GM19455 (cell line): Measurements from ENCODE around the gene AK9.
"Not testable (repeated sequence)": the region's sequence is repeated elsewhere in the genome, so short reads cannot be mapped to it uniquely, and the experiment has no call there.

Source experiments
- ATAC-seq: cut with Tn5 transposase; IDR thresholded peaks from one replicate; pipeline ENCODE4 v1.9.1; 2021; ENCODE audit not compliant: unreplicated experiment

AK9 gene

DNA sequence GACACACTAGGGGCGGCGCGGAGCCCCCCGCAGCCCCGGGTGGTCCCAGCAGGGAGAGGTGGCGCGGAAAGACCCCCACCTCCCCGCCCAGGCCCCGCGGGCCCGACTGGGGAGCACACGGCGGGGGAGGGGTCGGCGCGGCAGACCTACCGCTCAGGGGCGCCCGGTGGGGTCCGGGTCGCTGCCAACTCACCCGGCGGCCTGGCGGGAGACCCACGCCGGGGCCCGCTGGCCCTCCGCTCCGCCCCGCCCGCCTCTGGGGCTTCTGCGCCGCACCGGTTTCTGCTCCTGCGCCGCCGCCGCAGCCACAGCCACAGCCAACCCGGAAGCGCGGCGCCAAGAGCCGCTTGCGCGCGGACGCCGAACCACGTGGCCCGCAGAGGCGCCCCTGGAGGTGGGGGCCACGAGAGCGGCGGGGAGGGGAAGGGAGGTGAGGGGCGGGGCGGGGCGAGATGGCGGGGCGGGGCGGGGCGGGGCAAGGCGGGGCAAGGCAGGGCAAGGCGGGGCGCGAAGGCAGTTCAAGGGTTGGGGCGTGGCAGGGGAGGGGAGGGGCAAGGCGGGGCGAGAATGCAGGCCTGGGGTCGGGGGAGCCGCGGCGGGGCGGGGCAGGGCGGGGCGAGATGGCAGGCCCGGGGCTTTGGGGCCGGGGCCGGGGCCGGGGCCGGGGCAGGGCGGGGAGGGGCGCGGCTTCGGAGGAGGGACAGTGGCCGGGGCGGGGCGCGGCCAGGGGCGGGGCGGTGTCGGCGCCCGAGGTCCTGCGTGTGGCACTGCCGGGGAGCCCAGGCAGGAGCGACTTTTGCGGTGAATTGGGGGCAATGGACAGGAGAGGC, 207.9 kb downstream of the AK9 start, which contains the start of gene ZBTB24:
TSS of gene ZBTB24 (minus strand) at position 315 of the 830 bp plus-strand sequence. CDS start 1,193 bp downstream, outside the sequence.
- peak; percentile 85 for ATAC-seq

DNA sequence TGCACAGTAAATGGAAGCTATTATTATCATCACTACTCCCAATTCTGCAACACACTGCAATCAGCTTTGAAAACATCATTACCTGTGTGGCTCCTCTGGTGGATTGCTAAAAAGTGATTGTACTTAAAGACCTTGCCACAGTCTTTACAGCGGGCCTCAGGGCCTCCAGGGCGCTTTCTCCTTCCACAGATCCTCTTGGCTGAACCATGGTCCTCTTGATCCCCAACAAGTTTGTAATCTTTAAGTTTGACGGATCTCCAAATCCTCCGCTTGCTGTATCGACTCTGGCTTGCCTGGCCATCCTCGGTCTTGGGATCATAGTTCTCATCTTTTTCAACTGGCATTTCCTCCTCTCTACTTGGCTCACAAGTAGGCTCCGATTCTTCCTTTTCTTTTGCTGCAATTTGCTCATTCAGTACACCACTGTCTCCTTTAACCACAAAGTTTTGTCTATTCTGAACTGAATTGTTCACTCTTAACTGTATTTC, 210.0 kb downstream of the AK9 start:
- no peak for ATAC-seq

DNA sequence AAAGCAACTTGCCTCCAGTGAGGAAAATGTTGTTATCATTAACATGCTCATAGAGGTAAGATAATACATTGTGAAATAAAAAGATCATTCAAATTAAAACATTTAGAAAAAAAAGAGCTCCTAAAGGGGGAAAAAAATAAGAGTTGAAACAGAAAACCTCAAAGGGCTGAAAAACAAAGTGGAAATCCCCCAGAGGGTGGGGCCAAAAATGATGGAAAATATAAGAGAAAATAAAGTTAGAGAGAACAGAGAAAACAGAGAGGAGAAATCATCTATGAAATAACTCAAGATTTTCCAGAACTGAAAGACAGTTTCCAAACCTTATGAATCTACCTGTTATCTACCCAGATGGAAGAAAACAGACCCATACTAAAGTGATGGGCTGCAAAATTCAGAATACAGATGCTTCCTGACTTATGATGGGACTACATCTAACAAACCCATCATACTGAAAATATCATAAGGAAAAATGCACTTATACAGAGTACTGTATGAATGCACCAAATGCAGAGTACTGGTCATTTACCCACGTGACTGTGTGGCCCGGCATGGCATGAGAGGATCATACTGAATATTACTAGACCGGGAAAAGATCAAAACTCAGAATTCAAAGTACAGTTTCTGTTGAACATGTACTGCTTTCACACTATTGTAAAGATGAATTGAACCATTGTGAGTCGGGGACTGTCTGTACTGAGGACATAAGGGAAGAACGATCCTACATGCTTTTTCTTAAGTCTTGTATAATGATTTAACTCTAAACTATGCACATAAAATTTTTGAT, 212.0 kb downstream of the AK9 start:
- no peak for ATAC-seq

DNA sequence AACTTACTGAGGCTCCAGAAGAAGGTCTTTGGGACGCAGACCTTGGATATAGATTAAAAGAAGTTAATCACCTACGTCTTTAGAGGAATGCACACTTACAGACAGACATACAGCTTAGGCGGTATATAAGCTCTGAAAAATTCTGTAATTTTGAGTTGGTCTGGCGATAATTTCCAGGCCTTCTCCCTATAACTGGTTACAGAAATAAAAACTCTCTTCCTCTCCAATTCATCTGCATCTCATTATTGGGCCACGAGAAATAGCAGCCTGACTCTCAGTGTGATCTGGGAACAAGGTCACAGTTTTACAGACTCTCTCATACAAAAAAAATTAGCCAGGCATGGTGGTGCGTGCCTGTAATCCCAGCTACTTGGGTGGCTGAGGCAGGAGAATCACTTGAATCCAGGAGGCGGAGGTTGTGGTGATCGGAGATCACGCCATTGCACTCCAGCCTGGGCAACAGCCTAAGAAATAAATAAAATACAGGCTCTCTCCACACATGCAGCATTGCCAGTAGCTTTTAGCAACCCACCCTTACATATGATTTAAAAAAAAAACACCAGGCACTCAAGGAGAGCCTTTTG, 212.7 kb downstream of the AK9 start:
- ATAC-seq = no peak

DNA sequence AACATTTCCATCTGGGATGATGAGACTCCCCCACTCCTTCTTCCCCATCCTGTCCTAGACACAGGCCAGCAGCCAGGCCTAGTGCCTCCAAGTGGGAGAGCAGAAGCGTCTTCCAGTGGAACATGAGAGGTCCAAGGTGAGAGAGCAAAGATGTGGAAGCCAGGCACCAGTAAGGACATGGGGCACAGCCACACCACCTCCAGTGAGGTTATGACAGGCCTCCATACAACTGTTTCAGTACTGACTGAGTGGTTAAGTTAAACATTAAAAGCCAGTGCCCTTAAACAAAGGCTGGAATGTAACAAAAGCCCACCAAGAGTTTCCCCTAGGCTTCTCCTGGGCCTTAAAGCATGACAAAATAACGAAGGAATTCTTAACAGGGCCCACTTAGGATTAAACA, 213.3 kb downstream of the AK9 start:
- no peak for ATAC-seq

DNA sequence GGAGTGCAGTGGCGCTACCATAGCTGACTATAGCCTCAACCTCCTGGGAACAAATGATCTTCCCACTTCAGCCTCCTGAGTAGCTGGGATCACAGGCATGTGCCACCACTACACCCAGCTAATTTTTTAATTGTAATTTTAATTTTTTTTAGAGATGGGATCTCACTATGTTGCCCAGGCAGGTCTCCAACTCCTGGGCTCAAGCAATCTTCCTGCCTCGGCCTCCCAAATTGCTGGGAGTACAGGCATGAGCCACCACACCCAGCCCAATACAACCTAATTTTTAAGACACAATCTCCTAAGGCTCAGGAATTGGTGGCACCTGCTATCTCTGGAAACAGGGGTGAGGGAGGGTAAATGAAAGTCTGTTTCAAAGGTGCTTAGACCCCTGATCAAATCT, 213.8 kb downstream of the AK9 start:
- no peak for ATAC-seq

DNA sequence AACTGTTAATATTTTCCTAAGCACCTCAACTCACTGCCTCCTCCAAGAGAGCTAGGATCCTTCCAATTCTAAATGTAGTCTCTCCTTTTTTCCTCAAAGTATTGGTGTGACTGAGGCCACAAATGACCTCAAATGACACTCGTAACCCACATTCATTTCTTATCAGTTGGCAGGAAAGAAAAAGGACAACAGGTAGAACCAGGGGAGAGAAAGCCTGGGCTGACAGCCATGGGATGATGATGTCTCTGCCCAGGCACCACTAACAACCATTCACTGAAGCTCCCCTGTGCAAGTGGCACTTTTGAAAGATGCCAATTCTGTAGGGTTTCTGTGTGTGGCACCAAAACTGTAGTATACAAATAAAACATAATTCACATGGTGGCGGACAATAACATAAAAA, 215.4 kb downstream of the AK9 start:
- ATAC-seq = no peak

DNA sequence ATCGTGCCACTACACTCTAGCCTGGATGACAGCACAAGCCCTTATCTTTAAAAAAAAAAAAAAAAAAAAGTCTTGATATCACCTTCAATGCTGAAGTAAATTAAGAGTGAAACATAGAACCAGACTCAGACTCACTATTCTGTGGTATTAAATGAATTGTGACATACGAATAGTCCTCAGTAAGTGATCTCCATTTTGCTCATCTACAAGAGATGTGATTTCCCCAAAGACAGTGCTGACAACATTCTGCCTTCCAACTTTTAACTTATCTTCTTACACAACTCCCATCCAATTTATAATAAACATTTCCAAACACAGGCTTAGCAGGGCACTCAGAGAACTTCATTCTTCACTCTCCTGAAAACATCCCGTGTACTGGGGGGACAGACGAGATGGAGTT, 216.0 kb downstream of the AK9 start:
- ATAC-seq = no peak

DNA sequence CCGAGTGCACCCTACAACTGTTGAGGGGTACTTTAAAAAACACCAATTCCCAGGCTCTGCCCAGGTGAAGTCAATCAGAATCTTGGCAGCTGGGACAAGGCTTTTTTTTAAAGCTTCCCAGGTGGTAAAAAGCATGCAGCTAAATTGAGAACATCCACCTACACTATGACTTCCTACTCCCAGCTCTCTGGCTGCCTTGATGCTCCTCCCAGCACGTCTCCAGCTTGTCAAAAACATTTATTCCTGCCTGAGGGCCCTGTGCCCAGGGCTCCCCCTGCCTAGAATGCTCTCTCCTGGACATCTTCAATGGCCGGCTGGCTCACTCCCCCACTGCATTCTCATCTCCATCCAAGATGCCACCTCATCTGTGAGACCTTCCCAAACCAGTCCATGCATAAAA, 217.9 kb downstream of the AK9 start:
- ATAC-seq = no peak

DNA sequence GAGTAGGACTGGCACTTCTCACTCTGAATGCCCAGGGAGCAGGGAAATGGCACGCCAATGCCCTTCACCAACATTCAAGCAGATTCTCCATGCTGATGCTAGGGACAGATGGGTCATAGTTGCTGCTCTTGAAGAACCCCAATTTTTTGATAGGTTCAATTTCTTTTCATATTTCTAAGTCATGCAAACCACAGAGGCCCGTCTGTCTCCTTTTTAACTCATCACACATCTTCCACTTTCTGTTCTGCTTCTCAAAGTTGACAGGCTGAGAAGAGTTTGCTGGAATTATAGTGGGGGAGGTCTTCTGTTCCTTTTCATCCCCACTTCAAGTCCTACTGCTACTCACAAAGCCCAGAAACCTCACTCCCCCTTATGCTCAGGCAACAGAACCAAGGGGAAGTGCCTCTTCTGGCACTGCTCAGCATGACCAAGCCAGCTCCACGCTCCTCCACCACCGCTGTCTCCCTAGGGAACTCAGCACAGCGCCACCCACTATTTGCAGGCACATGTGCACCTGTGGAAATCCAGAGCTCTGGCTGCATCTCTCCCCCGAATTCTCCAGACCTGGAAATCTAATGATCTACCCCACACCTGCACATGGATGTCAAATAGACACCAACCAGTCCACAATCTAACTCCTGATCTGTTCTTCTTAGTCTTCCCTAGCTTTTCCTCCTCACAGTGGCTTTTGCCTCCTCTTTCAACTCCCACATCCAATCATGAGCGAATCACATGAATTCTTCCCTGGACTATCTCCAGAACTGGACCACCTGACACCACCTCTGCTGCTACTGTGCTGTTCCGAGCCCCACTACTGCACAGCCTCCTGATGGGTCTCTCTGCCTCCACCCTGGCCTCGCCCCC, 218.6 kb downstream of the AK9 start:
- peak; percentile 52 for ATAC-seq

DNA sequence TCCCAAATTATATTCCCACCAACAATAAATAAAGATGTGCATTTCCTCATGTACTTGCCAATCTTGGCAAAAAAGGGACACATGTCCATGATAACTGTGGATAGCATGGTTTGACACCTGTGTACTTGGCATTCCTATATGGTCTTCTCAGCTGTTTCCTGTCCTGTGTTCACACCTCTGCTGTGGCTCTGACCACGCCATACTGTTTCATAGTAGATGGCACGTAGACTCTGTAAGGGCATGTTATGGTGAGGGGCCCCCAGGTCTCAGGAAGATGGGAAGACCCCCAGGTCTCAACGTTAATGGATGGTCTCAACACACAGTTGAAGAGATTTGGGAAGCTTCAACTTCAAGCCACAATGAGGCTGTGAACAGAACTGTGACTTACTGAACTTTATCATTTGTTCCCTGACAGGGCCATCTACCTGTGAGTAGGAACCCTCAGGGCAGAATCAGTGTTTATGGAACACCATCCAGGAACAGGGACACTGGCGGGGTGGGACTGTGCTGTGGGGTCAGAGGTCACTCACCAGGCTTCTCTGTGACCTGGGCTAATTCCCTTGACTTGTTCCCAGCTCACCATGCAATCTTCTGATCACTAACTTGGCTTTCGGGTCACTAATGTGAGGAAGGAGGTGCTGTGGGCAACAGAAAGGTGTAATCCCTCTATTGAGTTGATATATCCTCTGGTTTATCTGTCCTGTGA, 219.7 kb downstream of the AK9 start:
- ATAC-seq = no peak

DNA sequence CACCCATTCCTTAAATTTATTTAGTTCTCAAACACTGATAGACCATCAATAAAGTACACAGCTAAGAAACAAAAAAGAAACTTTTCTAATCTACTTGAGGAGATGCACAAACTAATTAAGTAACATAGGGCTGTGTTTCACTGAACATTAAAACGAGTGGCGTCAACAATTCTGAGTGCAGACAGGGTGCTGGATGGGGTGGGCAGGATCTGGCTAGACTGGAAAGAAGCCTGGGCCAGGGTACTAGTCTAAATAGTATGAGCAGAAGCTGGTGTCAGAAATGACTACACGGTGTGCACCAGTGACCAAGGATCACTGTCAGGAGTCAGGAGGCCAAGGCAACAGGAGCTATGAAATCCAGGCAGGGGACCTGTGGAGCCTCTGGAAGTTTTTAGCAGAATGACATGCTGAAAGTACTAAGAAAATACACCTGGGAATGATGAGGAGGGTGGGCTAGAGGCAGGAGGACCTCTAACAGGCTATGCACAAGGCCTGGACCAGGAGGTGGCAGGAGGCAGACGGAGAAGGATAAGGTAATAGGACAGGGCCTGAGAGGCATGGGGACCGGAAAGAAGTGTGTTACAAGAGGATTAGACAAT, 221.3 kb downstream of the AK9 start:
- ATAC-seq = no peak

DNA sequence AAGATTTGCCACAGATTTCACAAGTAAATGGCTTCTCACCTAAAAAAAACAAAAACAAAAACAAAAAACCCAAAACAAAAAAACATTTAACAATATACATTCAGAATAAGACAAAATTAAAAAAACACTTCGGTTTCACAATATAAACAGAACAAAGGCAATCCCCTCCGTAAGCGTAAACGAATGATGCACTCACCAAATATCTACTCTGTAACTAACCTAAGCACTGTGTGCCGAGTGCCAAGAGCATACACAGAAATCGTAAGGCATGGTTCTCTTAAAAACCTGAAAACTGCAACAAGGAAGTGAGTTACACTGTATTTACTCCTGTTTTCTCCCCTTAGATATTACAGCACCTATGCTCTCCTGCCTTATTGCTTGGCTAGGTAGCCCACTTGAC, 223.3 kb downstream of the AK9 start:
- ATAC-seq = no peak

DNA sequence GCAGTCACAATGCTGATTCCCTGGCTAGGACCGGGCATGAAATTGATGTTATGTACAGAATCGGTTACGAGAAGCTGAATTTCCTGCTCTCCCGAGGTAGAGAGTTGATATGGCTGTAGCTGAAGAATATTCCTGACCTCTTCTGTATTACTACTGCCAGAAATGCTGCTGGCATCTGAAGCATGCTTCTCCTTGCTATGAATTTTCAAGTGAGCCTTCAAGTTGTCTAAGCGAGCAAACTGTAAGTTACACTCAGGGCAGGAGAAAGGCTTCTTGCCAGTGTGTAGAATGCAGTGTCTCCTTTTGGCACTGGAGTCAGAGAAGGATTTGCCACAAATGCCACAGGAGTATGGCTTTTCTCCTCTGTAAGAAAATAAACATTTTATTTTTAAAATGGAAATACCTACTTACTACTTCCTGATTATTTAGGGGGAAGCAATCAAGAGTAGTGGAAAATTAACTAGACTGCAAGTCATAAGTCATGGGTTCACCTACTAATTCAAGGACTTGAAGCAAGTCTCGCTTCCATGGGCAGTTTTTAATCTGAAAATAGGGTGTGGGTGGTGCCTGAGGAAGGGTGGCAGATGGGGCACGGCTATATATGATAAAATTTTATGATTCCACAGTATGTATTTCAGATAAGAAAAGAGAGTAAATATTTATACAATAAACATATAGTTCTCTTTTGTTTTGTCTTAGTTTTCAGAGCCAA, 224.6 kb downstream of the AK9 start:
- ATAC-seq = no peak

DNA sequence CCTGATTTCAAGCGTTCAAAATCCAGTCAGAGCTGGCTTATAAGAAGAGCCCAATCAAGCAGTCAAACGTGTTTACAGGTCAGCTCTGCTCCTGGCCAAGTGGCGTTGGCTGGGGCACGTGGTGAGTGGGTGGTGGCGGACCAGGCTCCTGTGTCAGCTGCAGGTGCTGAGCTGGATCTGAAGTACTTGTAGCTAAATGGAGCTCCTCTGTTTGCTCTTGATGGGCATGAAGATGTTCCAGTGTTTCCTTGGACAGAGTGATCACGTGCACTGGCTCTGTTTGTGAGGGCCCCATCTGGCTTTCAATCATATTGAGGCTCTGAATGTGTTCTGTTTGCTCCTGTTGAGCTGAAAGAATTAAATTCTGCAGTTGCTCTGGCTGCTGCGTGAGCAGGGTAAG, 225.2 kb downstream of the AK9 start:
- no peak for ATAC-seq

DNA sequence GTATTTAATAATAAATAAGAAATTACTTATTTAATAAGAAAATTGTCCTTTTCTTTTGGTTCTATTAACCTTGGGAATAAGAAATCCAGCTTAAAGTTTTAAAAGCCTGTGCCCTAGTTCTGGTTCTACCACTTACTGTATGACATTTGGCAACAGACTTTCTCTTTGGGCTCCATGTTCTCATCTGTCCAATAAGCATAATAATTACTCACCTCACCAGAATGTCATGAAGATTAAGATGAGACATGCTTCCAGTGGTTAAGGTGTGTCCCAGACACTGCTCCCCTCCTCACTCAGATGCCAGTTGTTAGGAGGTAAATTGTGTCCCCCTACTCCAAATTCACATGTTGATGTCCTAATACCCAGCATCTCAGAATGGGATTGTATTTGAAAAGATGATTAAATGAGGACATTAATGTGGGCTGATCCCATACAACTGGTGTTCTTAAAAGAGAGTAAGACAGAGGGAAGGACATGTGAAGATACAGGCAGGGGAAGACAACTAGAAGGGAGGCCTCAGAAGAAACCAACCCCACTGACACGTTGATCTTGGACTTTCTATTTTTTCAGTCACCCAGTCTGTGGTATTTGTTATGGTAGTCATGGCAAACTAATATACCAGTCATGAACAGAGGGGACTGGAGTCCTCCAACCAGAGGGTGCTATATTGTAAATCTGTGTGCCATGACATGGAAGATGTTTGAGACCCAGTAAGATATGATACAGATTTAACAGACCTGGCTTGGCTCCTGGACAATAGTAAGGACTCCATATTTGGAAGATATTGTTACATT, 229.1 kb downstream of the AK9 start:
- no peak for ATAC-seq

DNA sequence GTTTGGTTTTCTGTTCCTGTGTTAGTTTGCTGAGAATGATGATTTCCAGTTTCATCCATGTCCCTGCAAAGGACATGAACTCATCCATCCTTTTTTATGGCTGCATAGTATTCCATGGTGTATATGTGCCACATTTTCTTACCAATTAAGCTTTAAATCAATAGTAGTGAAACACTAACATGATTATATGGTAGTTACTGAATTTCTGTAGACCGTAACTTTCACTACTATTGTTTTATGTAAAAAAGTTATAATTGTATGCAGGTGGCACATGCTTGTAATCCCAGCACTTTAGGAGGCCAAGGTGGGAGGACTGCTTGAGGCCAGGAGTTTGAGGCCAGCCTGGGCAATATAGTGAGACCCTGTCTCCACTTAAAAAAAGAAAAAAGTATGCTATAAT, 229.8 kb downstream of the AK9 start:
- ATAC-seq = not testable (repeated sequence)

DNA sequence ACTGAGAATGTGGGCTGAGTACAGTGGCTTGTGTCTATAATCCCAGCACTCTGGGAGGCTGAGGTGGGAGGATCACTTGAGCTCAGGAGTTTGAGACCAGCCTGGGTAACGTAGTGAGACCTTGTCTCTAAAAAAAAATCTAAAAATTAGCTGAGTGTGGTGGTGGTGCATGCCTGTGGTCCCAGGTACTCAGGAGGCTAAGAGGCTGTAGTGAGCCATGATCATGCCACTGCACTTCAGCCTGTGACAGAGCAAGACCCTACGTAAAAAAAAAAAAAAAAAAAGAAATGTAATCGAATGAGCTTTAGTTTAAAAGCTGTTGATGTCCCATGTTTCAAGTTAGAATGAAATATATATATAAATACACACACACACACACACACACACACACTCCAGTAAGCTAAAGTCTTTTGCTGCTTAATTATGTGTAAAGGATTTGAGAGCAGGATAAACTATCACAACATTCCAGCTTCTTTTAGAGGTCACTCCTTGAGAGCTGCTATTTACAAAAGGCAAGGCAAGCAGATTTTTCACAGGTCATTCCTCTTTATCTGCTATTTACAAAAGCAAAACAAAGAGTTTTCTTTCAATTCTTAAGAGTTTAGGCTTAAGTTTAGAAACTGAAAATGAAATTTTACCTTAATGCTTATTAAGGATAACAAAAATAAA, 230.7 kb downstream of the AK9 start:
- no peak for ATAC-seq
